Naive thymus-derived CD8-positive, alpha-beta T cell (primary cell): ENCODE data around the gene KSR2. TPM values are rescaled to one million over a fixed set of nuclear protein-coding genes. Genes with fewer than 3 reads are reported as not detected.
A peak's percentile ranks its signal among the peaks of the same experiment; 100 is the strongest.

Experiments used
- ATAC-seq, 2 donors: fragments of 150-1000 bp; cut with Tn5 transposase in 1 of 2; sonication (Bioruptor Pico), chemical (Tn5 transposase) in 1 of 2; 1 replicate in 1 of 2; 2 replicates in 1 of 2; pipeline ENCODE4 v1.10.0; 2021; ENCODE audit warnings: mild to moderate bottlenecking in 2 of 2, moderate library complexity in 2 of 2
- POLR2A ChIA-PET: fragments of 350-600 bp; sonication (Branson Sonifier 250); formaldehyde crosslinking; loops from one replicate; lab custom pipeline; 2021; ENCODE audit warnings: antibody characterized with exemption; lab: Charles Lee
- DNase-seq, 10 donors: peaks; one replicate each; pipeline versions ENCODE4 v3.0.0 to v3.0.0-alpha.2; 2020 to 2022
- H3K27ac Mint-ChIP-seq, 10 donors: one replicate each; pipeline ENCODE4 v1.8.0; 2020 to 2022; ENCODE audit warnings: mild to moderate bottlenecking in 10 of 10, mixed read lengths in 10 of 10, moderate library complexity in 4 of 10, inconsistent platforms in 1 of 10
- H3K27me3 Mint-ChIP-seq, 5 donors: one replicate each; pipeline ENCODE4 v1.8.0; 2021 to 2022; ENCODE audit warnings: mixed read lengths in 5 of 5
- H3K36me3 Mint-ChIP-seq, 3 donors: one replicate each; pipeline ENCODE4 v1.8.0; 2020 to 2022; ENCODE audit warnings: mixed read lengths in 3 of 3, mild to moderate bottlenecking in 2 of 3, inconsistent platforms in 1 of 3
- H3K4me1 Mint-ChIP-seq, 4 donors: one replicate each; pipeline ENCODE4 v1.8.0; 2021 to 2022; ENCODE audit warnings: mixed read lengths in 4 of 4
- H3K4me3 Mint-ChIP-seq, 10 donors: one replicate each; pipeline ENCODE4 v1.8.0; 2020 to 2022; ENCODE audit warnings: mild to moderate bottlenecking in 10 of 10, mixed read lengths in 10 of 10, moderate library complexity in 6 of 10, inconsistent platforms in 1 of 10
- H3K9me3 Mint-ChIP-seq, 9 donors: one replicate each; pipeline ENCODE4 v1.8.0; 2020 to 2022; ENCODE audit warnings: mixed read lengths in 9 of 9, mild to moderate bottlenecking in 3 of 9, inconsistent platforms in 1 of 9, moderate library complexity in 1 of 9
- polyA plus RNA-seq, 3 donors: library from polyadenylated mRNA; unstranded; fragments of 300-500 nt; fragmentation: Illumina TruSeq; gene quantifications; one replicate each; pipeline ENCODE4 v1.2.3, GENCODE V29; 2021
- total RNA-seq, 8 experiments: library from RNA in 2 of 8; stranded (reverse) in 2 of 8; gene quantifications; one replicate each; pipeline ENCODE4 v1.2.3 and lab custom pipeline; 2021 to 2026

The KSR2 gene
- total and polyA plus RNA-seq, 5 experiments from 2014 or later: not detected

DNA sequence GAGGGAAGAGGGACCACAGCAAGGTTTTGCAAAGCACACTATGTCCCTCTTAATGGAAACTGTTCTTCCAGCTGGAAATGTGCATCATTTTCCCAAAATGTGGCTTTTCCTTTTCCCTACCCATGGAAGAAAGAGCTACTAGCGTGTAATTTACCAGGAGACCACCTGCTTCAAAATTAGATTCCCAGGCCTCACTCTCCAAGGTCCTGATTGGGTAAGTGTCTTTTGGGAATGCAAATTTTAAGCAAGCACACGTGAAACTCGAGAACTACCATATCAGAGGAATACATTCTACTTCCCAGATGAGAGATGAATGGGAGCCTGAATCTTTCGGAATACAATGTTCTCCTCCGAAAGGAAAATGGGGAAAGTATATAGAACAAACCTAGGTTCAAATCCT lies 405.8 kb downstream of the KSR2 start:
- H3K27ac Mint-ChIP-seq: no peak overlapping the region
- no peak overlapping the region for H3K4me3 Mint-ChIP-seq
- DNase-seq: no peak
- POLR2A ChIA-PET: no interaction called here
- H3K36me3 Mint-ChIP-seq: no peaks in the 10 kb centered on the region
- H3K27me3 Mint-ChIP-seq: peaks cover 0 to 13% (median 2%) of the 10 kb centered on the region in 5 donors
- no peak for ATAC-seq
- peaks cover 0 to 3% (median 0%) of the 10 kb centered on the region in 9 donors for H3K9me3 Mint-ChIP-seq
- no peaks in the 10 kb centered on the region for H3K4me1 Mint-ChIP-seq

GRCh38 chr12:117561990-117562389 lies 406.8 kb downstream of the KSR2 start:
- peaks cover 0 to 3% (median 0%) of the 10 kb centered on the region in 9 donors for H3K9me3 Mint-ChIP-seq
- POLR2A ChIA-PET: no interaction called here
- H3K27me3 Mint-ChIP-seq: peaks cover 0 to 13% (median 5%) of the 10 kb centered on the region in 5 donors
- ATAC-seq (no peak), DNase-seq (no peak)
- H3K27ac Mint-ChIP-seq: no peak overlapping the region
- no peaks in the 10 kb centered on the region for H3K4me1 Mint-ChIP-seq
- no peak overlapping the region for H3K4me3 Mint-ChIP-seq
- H3K36me3 Mint-ChIP-seq: no peaks in the 10 kb centered on the region

DNA sequence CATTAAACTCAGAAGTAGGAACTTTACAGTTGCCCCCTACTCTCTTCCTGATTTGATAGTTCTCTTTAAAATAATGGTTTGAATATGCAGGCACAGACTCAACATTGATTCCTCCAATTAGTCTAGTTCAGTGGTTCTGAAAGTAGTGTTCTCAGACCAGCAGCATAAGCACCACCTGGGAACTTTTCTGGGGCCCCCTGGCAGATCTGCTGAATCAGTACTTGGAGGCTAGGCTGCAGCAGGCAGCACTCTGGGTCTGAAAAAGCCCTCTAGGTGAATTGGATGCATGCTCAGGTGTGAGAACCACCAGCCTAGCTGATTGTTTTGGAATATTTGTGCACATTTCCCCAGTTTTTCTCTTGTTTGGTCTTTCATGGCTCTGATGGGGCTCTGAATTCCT lies 408.8 kb downstream of the KSR2 start:
- H3K27ac Mint-ChIP-seq: no peak overlapping the region
- H3K36me3 Mint-ChIP-seq: no peaks in the 10 kb centered on the region
- POLR2A ChIA-PET: no interaction called here
- DNase-seq: no peak
- H3K4me3 Mint-ChIP-seq: no peak overlapping the region
- H3K4me1 Mint-ChIP-seq: no peaks in the 10 kb centered on the region
- peaks cover 0 to 11% (median 1%) of the 10 kb centered on the region in 5 donors for H3K27me3 Mint-ChIP-seq
- no peak for ATAC-seq
- H3K9me3 Mint-ChIP-seq: peaks cover 0 to 7% (median 1%) of the 10 kb centered on the region in 9 donors

DNA sequence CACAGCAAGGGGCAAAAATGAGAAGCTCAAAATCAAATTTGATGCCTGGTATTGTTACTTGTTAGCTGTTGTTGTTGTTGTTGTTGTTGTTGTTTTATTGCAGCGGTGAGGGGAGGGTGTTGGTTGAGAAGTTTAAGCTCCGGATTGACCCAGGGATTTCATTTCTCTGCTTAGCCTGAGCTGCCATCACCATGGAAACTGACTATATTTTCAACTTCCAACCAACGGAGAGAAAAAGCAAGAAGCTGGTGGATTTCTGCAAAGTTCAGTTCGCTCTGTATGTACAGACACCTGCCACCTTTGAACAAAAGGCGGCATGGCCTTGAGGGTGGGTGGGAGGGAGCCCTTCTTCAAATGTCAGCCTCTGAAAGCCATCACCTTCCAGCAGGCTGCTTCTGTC lies 412.9 kb downstream of the KSR2 start:
- no peak overlapping the region for H3K4me3 Mint-ChIP-seq
- no peaks in the 10 kb centered on the region for H3K4me1 Mint-ChIP-seq
- no peak overlapping the region for H3K27ac Mint-ChIP-seq
- POLR2A ChIA-PET: no interaction called here
- DNase-seq: no peak
- H3K36me3 Mint-ChIP-seq: peaks cover 0 to 11% (median 2%) of the 10 kb centered on the region in 3 donors
- no peak for ATAC-seq
- H3K27me3 Mint-ChIP-seq: peaks cover 0 to 16% (median 3%) of the 10 kb centered on the region in 5 donors
- H3K9me3 Mint-ChIP-seq: peaks cover 0 to 32% (median 15%) of the 10 kb centered on the region in 9 donors

- no peak for ATAC-seq
- POLR2A ChIA-PET: no interaction called here
- H3K4me3 Mint-ChIP-seq: no peak overlapping the region
- H3K27me3 Mint-ChIP-seq: peaks cover 0 to 19% (median 12%) of the 10 kb centered on the region in 5 donors
- no peak overlapping the region for H3K27ac Mint-ChIP-seq
- peaks cover 0 to 11% (median 2%) of the 10 kb centered on the region in 3 donors for H3K36me3 Mint-ChIP-seq
- peaks cover 0 to 44% (median 15%) of the 10 kb centered on the region in 9 donors for H3K9me3 Mint-ChIP-seq
- no peaks in the 10 kb centered on the region for H3K4me1 Mint-ChIP-seq
- DNase-seq: no peak
Measured at GRCh38 chr12:117552971-117553370, 415.8 kb downstream of the KSR2 start.

GRCh38 chr12:117551665-117552064 lies 417.1 kb downstream of the KSR2 start:
- H3K36me3 Mint-ChIP-seq: peaks cover 0 to 11% (median 2%) of the 10 kb centered on the region in 3 donors
- POLR2A ChIA-PET: no interaction called here
- DNase-seq (no peak), ATAC-seq (no peak)
- H3K4me1 Mint-ChIP-seq: no peaks in the 10 kb centered on the region
- no peak overlapping the region for H3K4me3 Mint-ChIP-seq
- peaks cover 0 to 48% (median 18%) of the 10 kb centered on the region in 9 donors for H3K9me3 Mint-ChIP-seq
- no peak overlapping the region for H3K27ac Mint-ChIP-seq
- peaks cover 0 to 19% (median 10%) of the 10 kb centered on the region in 5 donors for H3K27me3 Mint-ChIP-seq

GRCh38 chr12:117547209-117547608 lies 421.6 kb downstream of the KSR2 start:
- Mint-ChIP-seq H3K4me1 (no peaks in the 10 kb centered on the region), H3K36me3 (no peaks in the 10 kb centered on the region), H3K27ac (no peak overlapping the region), H3K27me3 (peaks cover 3 to 19% (median 11%) of the 10 kb centered on the region in 5 donors), H3K9me3 (peaks cover 3 to 44% (median 10%) of the 10 kb centered on the region in 9 donors), H3K4me3 (no peak overlapping the region)
- no peak for DNase-seq
- no peak for ATAC-seq
- POLR2A ChIA-PET: no interaction called here

DNA sequence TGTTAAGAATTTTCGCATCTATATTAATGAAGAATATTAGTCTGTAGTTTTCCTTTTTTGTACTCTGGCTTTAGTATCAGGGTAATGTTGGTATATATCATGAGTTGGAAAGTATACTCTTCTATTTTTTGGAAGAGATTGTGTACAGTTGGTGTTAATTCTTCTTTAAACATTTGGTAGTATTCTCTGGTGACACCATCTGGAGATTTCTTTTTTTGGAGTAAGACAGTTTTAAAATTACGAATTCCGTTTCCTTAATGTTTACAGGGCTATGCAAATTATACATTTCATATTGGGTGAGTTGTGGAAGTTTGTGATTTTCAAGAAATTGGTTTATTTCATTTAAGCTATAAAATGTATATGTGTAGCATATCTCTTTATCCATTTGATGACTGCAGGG lies 423.6 kb downstream of the KSR2 start:
- Mint-ChIP-seq H3K36me3 (no peaks in the 10 kb centered on the region), H3K27ac (no peak overlapping the region), H3K27me3 (peaks cover 3 to 15% (median 7%) of the 10 kb centered on the region in 5 donors), H3K4me1 (no peaks in the 10 kb centered on the region), H3K9me3 (peaks cover 2 to 30% (median 9%) of the 10 kb centered on the region in 9 donors), H3K4me3 (no peak overlapping the region)
- no peak for ATAC-seq
- POLR2A ChIA-PET: no interaction called here
- no peak for DNase-seq

DNA sequence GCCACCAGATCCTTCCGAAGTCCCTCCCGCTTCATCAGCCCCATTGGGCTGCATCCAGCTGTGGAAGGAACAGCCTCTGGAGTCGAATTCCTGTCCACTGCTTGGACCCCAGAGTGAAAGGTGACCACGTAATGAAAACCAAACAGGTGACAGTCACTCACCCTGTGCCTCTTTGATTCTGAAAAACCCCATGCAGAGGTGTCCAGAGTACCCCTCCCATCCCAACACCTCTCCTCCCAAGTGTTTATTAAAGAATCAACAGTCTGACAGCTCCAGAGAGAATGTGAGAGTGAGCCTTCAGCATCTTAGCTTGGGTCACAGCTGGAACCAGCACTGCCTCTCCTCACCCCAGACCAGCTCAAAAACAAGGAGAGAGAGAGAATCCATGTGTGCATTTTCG lies 428.8 kb downstream of the KSR2 start:
- Mint-ChIP-seq H3K9me3 (peaks cover 0 to 3% (median 0%) of the 10 kb centered on the region in 9 donors), H3K4me3 (no peak overlapping the region), H3K27ac (no peak overlapping the region), H3K4me1 (no peaks in the 10 kb centered on the region), H3K36me3 (no peaks in the 10 kb centered on the region), H3K27me3 (no peaks in the 10 kb centered on the region)
- POLR2A ChIA-PET: no interaction called here
- no peak for DNase-seq
- ATAC-seq: no peak

DNA sequence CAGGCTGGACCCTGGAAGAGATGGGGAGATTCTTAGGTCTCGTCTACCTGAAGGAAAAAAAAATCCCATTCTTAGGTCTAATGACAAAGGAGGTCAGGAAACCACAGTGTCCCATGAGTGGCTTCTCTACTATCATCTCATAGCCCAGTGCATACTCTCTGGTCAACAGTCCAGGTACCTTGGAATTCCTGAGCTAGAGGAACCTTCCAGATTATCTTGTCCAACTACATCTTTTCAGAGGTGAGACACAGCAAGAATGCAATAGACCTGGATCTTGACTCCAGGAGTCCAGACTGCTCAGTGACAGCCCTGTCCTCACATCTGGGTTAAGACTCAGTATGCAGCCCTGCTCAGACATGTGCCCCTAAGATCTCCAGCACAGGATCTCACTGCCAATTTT lies 429.9 kb downstream of the KSR2 start:
- Mint-ChIP-seq H3K27me3 (peaks cover 0 to 5% (median 0%) of the 10 kb centered on the region in 5 donors), H3K36me3 (no peaks in the 10 kb centered on the region), H3K27ac (no peak overlapping the region), H3K4me1 (no peaks in the 10 kb centered on the region), H3K9me3 (peaks cover 0 to 3% (median 0%) of the 10 kb centered on the region in 9 donors), H3K4me3 (no peak overlapping the region)
- POLR2A ChIA-PET: no interaction called here
- ATAC-seq (no peak), DNase-seq (no peak)

- no peak for ATAC-seq
- Mint-ChIP-seq H3K27me3 (peaks cover 0 to 5% (median 0%) of the 10 kb centered on the region in 5 donors), H3K4me1 (no peaks in the 10 kb centered on the region), H3K27ac (no peak overlapping the region), H3K4me3 (no peak overlapping the region), H3K36me3 (no peaks in the 10 kb centered on the region), H3K9me3 (peaks cover 0 to 3% (median 0%) of the 10 kb centered on the region in 9 donors)
- POLR2A ChIA-PET: no interaction called here
- no peak for DNase-seq
Measured at GRCh38 chr12:117538032-117538690, 430.6 kb downstream of the KSR2 start.

DNA sequence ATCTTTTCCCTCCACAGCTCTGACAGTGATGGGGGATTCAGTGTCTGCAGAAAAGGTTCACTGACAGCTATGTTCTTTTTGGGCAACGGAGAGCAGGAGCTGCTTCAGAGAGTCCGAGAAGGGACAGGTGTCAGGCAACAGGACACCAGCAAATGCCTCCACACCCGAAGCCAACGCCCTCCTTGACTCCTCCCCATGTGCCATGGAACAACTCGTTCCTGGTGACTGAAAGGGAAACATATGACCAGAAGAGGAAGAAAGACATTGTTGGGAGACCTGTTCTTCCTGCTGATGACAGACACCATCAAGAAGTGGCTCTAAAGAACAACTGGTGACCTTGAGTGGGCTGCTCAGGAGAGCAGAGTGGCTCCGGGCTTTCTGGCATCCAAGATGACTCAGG lies 435.1 kb downstream of the KSR2 start:
- ATAC-seq: no peak
- Mint-ChIP-seq H3K36me3 (no peaks in the 10 kb centered on the region), H3K4me3 (no peak overlapping the region)

DNA sequence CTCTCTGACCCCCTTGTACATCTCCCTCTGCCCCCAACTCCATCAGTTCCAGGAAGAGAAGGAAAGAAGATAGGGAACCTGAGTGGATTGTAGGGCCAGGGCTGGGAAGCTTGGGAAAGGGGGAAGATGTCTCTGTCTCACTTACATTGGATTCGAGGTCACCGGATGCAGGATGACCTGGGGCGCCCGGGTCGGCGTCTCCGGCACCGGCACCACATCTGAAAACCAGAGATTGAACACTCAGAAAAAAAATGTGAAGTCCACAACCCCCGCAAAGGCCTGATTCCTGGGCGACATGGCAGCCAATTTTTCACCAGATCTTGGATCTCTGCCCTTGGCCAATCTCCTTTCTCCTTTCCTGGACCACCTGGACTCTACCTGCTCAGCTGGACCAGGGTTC lies 438.0 kb downstream of the KSR2 start:
- Mint-ChIP-seq H3K27ac (no peak overlapping the region), H3K4me3 (no peak overlapping the region), H3K27me3 (peaks cover 0 to 17% (median 3%) of the 10 kb centered on the region in 5 donors), H3K4me1 (no peaks in the 10 kb centered on the region), H3K9me3 (peaks cover 0 to 7% (median 0%) of the 10 kb centered on the region in 9 donors), H3K36me3 (no peaks in the 10 kb centered on the region)
- ATAC-seq (no peak), DNase-seq (no peak)
- POLR2A ChIA-PET: no interaction called here

More for the DNA sequence above, 435.1 kb downstream of the KSR2 start:
- Mint-ChIP-seq H3K27me3 (peaks cover 0 to 11% (median 3%) of the 10 kb centered on the region in 5 donors), H3K27ac (peak overlapping the region in 1 of 10 donors; percentile 20), H3K4me1 (no peaks in the 10 kb centered on the region), H3K9me3 (peaks cover 0 to 4% (median 0%) of the 10 kb centered on the region in 9 donors)
- DNase-seq: no peak
- POLR2A ChIA-PET: no interaction called here
